GM23338 (cell line): Measurements from ENCODE around the gene USP6NL. TPM values are rescaled to one million over a fixed set of nuclear protein-coding genes. Genes with fewer than 3 reads are reported as not detected.

Experiments
- ATAC-seq: fragments of 200-7000 bp; cut with Tn5 transposase; 3 replicates; pipeline ENCODE4 v1.9.1; 2020
- DNase-seq: peaks from one replicate; pipeline ENCODE4 v3.0.0-alpha.2; 2015; ENCODE audit warnings: low spot score
- H2AFZ ChIP-seq: fragments of 200-600 bp; sonication (generic); 2 replicates; pipeline ENCODE4 v1.8.0; 2016; ENCODE audit warnings: antibody characterized with exemption, mild to moderate bottlenecking, moderate library complexity
- H3F3A ChIP-seq: fragments of 200-600 bp; sonication (generic); replicated peaks from 2 replicates; pipeline ENCODE4 v1.8.0; 2017; ENCODE audit warnings: antibody characterized with exemption, mixed run types, low read depth
- H3K27ac ChIP-seq: fragments of 200-600 bp; sonication (generic); 2 replicates; pipeline ENCODE4 v1.6.1; 2016; ENCODE audit warnings: low read depth
- H3K27me3 ChIP-seq: fragments of 200-600 bp; sonication (generic); 2 replicates; pipeline ENCODE4 v1.8.0; 2016; ENCODE audit warnings: mild to moderate bottlenecking, mixed run types, moderate library complexity; ENCODE audit not compliant: insufficient read depth
- H3K36me3 ChIP-seq: fragments of 200-600 bp; sonication (generic); 2 replicates; pipeline ENCODE4 v1.8.0; 2016; ENCODE audit warnings: mild to moderate bottlenecking; ENCODE audit not compliant: insufficient read depth
- H3K4me1 ChIP-seq: fragments of 200-600 bp; sonication (generic); 2 replicates; pipeline ENCODE4 v1.8.0; 2016; ENCODE audit warnings: mild to moderate bottlenecking, moderate library complexity; ENCODE audit not compliant: insufficient read depth
- H3K4me2 ChIP-seq: fragments of 200-600 bp; sonication (generic); 2 replicates; pipeline ENCODE4 v1.7.1; 2017; ENCODE audit warnings: mixed run types
- H3K4me3 ChIP-seq: fragments of 200-600 bp; sonication (generic); 2 replicates; pipeline ENCODE4 v1.6.1; 2016; ENCODE audit warnings: mixed run types
- H3K79me2 ChIP-seq: fragments of 200-600 bp; sonication (generic); replicated peaks from 2 replicates; pipeline ENCODE4 v1.8.0; 2017; ENCODE audit warnings: mild to moderate bottlenecking; ENCODE audit not compliant: insufficient read depth
- H3K9me2 ChIP-seq: fragments of 200-600 bp; sonication (generic); 2 replicates; pipeline ENCODE4 v1.8.0; 2017; ENCODE audit not compliant: insufficient read depth
- H4K20me1 ChIP-seq: fragments of 200-600 bp; sonication (generic); replicated peaks from 2 replicates; pipeline ENCODE4 v1.8.0; 2017; ENCODE audit warnings: mild to moderate bottlenecking; ENCODE audit not compliant: insufficient read depth
- H3K27ac Mint-ChIP-seq: 2 replicates; pipeline ENCODE4 v1.8.0; 2020; ENCODE audit warnings: inconsistent platforms, mild to moderate bottlenecking, moderate library complexity, mixed read lengths
- H3K27me3 Mint-ChIP-seq: 3 replicates; pipeline ENCODE4 v1.8.0; 2022; ENCODE audit warnings: low read depth, mild to moderate bottlenecking, moderate library complexity, mixed read lengths, inconsistent platforms; ENCODE audit not compliant: insufficient read depth, poor library complexity
- H3K36me3 Mint-ChIP-seq: 3 replicates; pipeline ENCODE4 v1.8.0; 2021; ENCODE audit warnings: low read depth, mild to moderate bottlenecking, inconsistent platforms, moderate library complexity, mixed read lengths
- H3K4me1 Mint-ChIP-seq: 3 replicates; pipeline ENCODE4 v1.8.0; 2020; ENCODE audit warnings: mild to moderate bottlenecking, inconsistent platforms, mixed read lengths
- H3K4me3 Mint-ChIP-seq: 3 replicates; pipeline ENCODE4 v1.8.0; 2021; ENCODE audit warnings: moderate library complexity, mild to moderate bottlenecking, inconsistent platforms, mixed read lengths
- H3K9me3 Mint-ChIP-seq: 3 replicates; pipeline ENCODE4 v1.8.0; 2020; ENCODE audit warnings: moderate library complexity, mild to moderate bottlenecking, inconsistent platforms, mixed read lengths
- CREB1 ChIP-seq: fragments of 250-450 bp; sonication (Bioruptor Pico); IDR thresholded peaks from 2 replicates; pipeline ENCODE4 v1.5.0; 2020; ENCODE audit warnings: low read depth, mild to moderate bottlenecking, moderate library complexity
- CTCF ChIP-seq, 2 experiments: fragments of 200-600 bp in 1 of 2; sonication (generic) in 1 of 2; conservative IDR thresholded peaks; 2 replicates each; pipeline versions ENCODE4 v1.5.1 to v1.6.1; 2016 to 2017; ENCODE audit warnings: antibody characterized with exemption in 2 of 2, low read depth in 2 of 2, mild to moderate bottlenecking in 2 of 2, moderate library complexity in 1 of 2
- JUNB ChIP-seq: IDR thresholded peaks from one replicate; pipeline ENCODE4 v1.6.1; 2016; ENCODE audit warnings: antibody characterized with exemption; ENCODE audit not compliant: unreplicated experiment
- NANOG ChIP-seq: IDR thresholded peaks from 2 replicates; pipeline ENCODE4 v1.6.1; 2016; ENCODE audit warnings: antibody characterized with exemption, borderline replicate concordance
- POLR2AphosphoS5 ChIP-seq: IDR thresholded peaks from 2 replicates; pipeline ENCODE4 v1.6.1; 2016; ENCODE audit warnings: antibody characterized with exemption, low read depth
- REST ChIP-seq: IDR thresholded peaks from one replicate; pipeline ENCODE4 v1.6.1; 2018; ENCODE audit warnings: antibody characterized with exemption; ENCODE audit not compliant: unreplicated experiment
- STAT1 ChIP-seq: IDR thresholded peaks from one replicate; pipeline ENCODE4 v1.6.1; 2016; ENCODE audit warnings: antibody characterized with exemption; ENCODE audit not compliant: unreplicated experiment
- ZNF462 ChIP-seq: fragments of 250-450 bp; sonication (Bioruptor Pico); IDR thresholded peaks from 2 replicates; pipeline ENCODE4 v1.5.0; 2020; ENCODE audit warnings: mild to moderate bottlenecking, moderate library complexity
- polyA plus RNA-seq: library from polyadenylated mRNA; unstranded; fragments of >200 nt; fragmentation: Nextera tagmentation; extraction: Ambion mirVana; gene quantifications from 2 replicates; pipeline ENCODE4 v1.2.1, GENCODE V29; 2016
- total RNA-seq: library from RNA; depleted of rRNA; stranded (reverse); fragments of >200 nt; shearing (Covaris generic); gene quantifications from 2 replicates; pipeline ENCODE4 v1.2.3, GENCODE V29; 2014

USP6NL gene
- total and polyA plus RNA-seq, 2 experiments from 2014 or later: 8.1 to 29.7 TPM

GRCh38 chr10:11636697-11637303 is 25.4 kb upstream of the USP6NL start (continued):
- TF ChIP-seq ZNF462: no peak
- no peak for TF ChIP-seq JUNB
- no peak for TF ChIP-seq STAT1

DNA sequence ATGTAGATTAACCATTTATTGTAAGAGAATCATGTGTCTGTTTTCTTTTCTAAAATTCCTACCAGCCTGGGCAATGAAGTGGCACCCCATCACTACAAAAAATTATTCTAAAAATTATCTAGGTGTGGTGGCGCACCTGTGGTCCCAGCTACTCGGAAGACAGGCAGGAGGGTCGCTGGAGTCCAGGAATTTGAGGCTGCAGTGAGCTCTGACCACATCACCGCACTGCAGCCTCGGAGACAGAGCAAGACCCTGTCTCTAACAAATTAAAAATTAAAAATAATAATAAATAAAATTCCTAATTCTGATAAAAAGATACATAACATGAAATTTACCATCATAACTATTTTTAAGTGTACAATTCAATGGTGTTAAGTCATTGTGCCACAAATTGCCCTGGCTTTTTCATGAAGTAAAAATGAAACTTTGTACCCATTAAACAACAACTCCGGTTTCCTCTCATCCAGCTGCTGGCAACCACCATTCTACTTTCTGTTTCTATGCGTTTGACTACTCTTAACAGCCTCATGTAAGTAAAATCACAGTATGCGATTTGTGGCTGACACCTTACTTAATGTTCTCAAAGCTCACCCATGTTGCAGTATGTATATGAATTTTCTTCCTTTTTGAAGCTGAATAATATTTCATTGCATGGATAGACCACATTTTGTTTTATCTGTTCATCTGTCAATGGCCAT is 20.6 kb upstream of the USP6NL start:
- no peaks in the 10 kb centered on the region for H3K27me3 Mint-ChIP-seq
- no peak overlapping the region for H3K4me3 ChIP-seq
- H4K20me1 ChIP-seq: no peaks in the 10 kb centered on the region
- H3K27me3 ChIP-seq: no peaks in the 10 kb centered on the region
- ATAC-seq (no peak), DNase-seq (no peak)
- H3K79me2 ChIP-seq: no peaks in the 10 kb centered on the region
- no peaks in the 10 kb centered on the region for H3K36me3 Mint-ChIP-seq
- H3K9me3 Mint-ChIP-seq: no peaks in the 10 kb centered on the region
- no peak overlapping the region for H3K4me2 ChIP-seq
- H3F3A ChIP-seq: no peaks in the 10 kb centered on the region
- no peaks in the 10 kb centered on the region for H3K9me2 ChIP-seq
- H3K4me3 Mint-ChIP-seq: no peak overlapping the region
- H3K27ac Mint-ChIP-seq: no peak overlapping the region
- no peaks in the 10 kb centered on the region for H3K4me1 Mint-ChIP-seq
- H2AFZ ChIP-seq: no peak overlapping the region
- no peaks in the 10 kb centered on the region for H3K36me3 ChIP-seq
- no peaks in the 10 kb centered on the region for H3K4me1 ChIP-seq
- H3K27ac ChIP-seq: no peak overlapping the region
- TF ChIP-seq POLR2AphosphoS5: no peak
- TF ChIP-seq CTCF (conservative IDR thresholded peaks at IDR 0.05; ENCODE audit: low read depth in 2 of 2): no peak
- TF ChIP-seq STAT1: no peak
- no peak for TF ChIP-seq NANOG
- no peak for TF ChIP-seq REST
- TF ChIP-seq CREB1: no peak
- TF ChIP-seq JUNB: no peak
